HepG2 (cell line): ENCODE measurements around the gene PTGS2. TPM values are rescaled to one million over a fixed set of nuclear protein-coding genes. Genes with fewer than 3 reads are reported as not detected.
"Not testable (repeated sequence)": the region's sequence is repeated elsewhere in the genome, so short reads cannot be mapped to it uniquely, and the experiment has no call there.

Experiments used
- ATAC-seq: fragments of 200-7000 bp; cut with Tn5 transposase; 3 replicates; pipeline ENCODE4 v1.9.1; 2020; ENCODE audit warnings: mild to moderate bottlenecking, moderate library complexity
- BruUV-seq: library from RNA; stranded (reverse); fragments of 400-500 nt; replicated peaks from 2 replicates; lab custom pipeline; 2021; lab: Mats Ljungman, UMichigan
- CTCF ChIA-PET: fragments of 300-600 bp; formaldehyde crosslinking; extraction: SDS; loops from one replicate; lab custom pipeline; 2021; ENCODE audit warnings: low total read pairs, inconsistent platforms, low intra/inter-chr PET ratio; lab: Yijun Ruan, JAX
- POLR2A ChIA-PET: fragments of 350-600 bp; sonication (Branson Sonifier 250); formaldehyde crosslinking; loops from one replicate; lab custom pipeline; 2020; ENCODE audit warnings: antibody characterized with exemption, inconsistent platforms; lab: Yijun Ruan, JAX
- DNase-seq: peaks from one replicate; pipeline ENCODE4 v3.0.0-alpha.2; 2015; ENCODE audit warnings: low spot score
- FAIRE-seq: peaks from 3 replicates; lab custom pipeline; 2011; peaks lifted over from hg19 to GRCh38; lab: Jason Lieb, UNC
- H2AFZ ChIP-seq: one replicate; pipeline ENCODE4 v1.6.1; 2011; ENCODE audit warnings: low read length, inconsistent platforms
- H3K27ac ChIP-seq: fragments of 300-600 bp; 3 replicates; pipeline ENCODE4 v1.8.0; 2011; ENCODE audit warnings: mixed run types, mild to moderate bottlenecking, mixed read lengths, low read length, inconsistent platforms; ENCODE audit not compliant: insufficient read depth; ENCODE audit errors: extremely low read length
- H3K27me3 ChIP-seq, 2 experiments: fragments of 200-600 bp in 1 of 2; 2 replicates in 1 of 2; 3 replicates in 1 of 2; pipeline versions ENCODE4 v1.6.0 to v1.8.0; 2011; ENCODE audit warnings: low read length in 2 of 2, mild to moderate bottlenecking in 2 of 2, moderate library complexity in 2 of 2, inconsistent platforms in 1 of 2; ENCODE audit not compliant: insufficient read depth in 2 of 2, control insufficient read depth in 1 of 2
- H3K36me3 ChIP-seq, 2 experiments: fragments of 200-600 bp in 1 of 2; replicated peaks in 1 of 2; 2 replicates in 1 of 2; 3 replicates in 1 of 2; pipeline versions ENCODE4 v1.5.1 to v1.8.0; 2011; ENCODE audit warnings: low read length in 2 of 2, inconsistent platforms in 1 of 2; ENCODE audit not compliant: insufficient read depth in 2 of 2, control insufficient read depth in 1 of 2
- H3K4me1 ChIP-seq: 2 replicates; pipeline ENCODE4 v1.5.1; 2012; ENCODE audit warnings: low read length, inconsistent platforms; ENCODE audit not compliant: insufficient read depth
- H3K4me2 ChIP-seq: 2 replicates; pipeline ENCODE4 v1.6.0; 2011; ENCODE audit warnings: low read depth, low read length, inconsistent platforms
- H3K4me3 ChIP-seq, 3 experiments: fragments of 200-600 bp in 1 of 3; sonication (generic), shearing (Covaris generic) in 1 of 3; replicated peaks in 1 of 3; 2 replicates each; pipeline ENCODE4 v1.5.1; 2011 to 2016; ENCODE audit warnings: low read length in 3 of 3, inconsistent platforms in 2 of 3, low read depth in 2 of 3, mild to moderate bottlenecking in 2 of 3, control low read depth in 1 of 3, mixed read lengths in 1 of 3; ENCODE audit not compliant: insufficient read depth in 1 of 3
- H3K79me2 ChIP-seq: one replicate; pipeline ENCODE4 v1.6.1; 2011; ENCODE audit warnings: low read length, inconsistent platforms; ENCODE audit not compliant: insufficient read depth
- H3K9ac ChIP-seq: 2 replicates; pipeline ENCODE4 v1.6.0; 2011; ENCODE audit warnings: mild to moderate bottlenecking, low read depth, low read length, inconsistent platforms; ENCODE audit not compliant: insufficient read depth
- H3K9me3 ChIP-seq: 2 replicates; pipeline ENCODE4 v1.5.1; 2012; ENCODE audit warnings: mild to moderate bottlenecking, low read length
- H4K20me1 ChIP-seq: 2 replicates; pipeline ENCODE4 v1.6.0; 2011; ENCODE audit warnings: inconsistent platforms, mild to moderate bottlenecking, low read length, moderate library complexity; ENCODE audit not compliant: insufficient read depth
- ZFP36L1 ChIP-seq: sonication (generic); formaldehyde crosslinking; IDR thresholded peaks from 2 replicates; pipeline ENCODE4 v1.8.0; 2022; ENCODE audit warnings: mild to moderate bottlenecking, missing genetic modification reagents, moderate library complexity
- ZNF558 ChIP-seq: sonication (generic); formaldehyde crosslinking; IDR thresholded peaks from 2 replicates; pipeline ENCODE4 v1.9.0; 2022; ENCODE audit warnings: mild to moderate bottlenecking, missing genetic modification reagents, borderline replicate concordance
- ZNF703 ChIP-seq: sonication (generic); formaldehyde crosslinking; IDR thresholded peaks from 2 replicates; pipeline ENCODE4 v1.5.1; 2020; ENCODE audit warnings: missing genetic modification reagents, mild to moderate bottlenecking, moderate library complexity, borderline replicate concordance
- WGBS: methylation state at CpG from one replicate; pipeline ENCODE4 v1.1.6; 2017; ENCODE audit warnings: low lambda C conversion rate; 5-methylcytosine and 5-hydroxymethylcytosine counted together
- in situ Hi-C: cut with HindIII; loops from 2 replicates; pipeline ENCODE4 v1.10.0; 2017; ENCODE audit warnings: low pct_unique_long_range_greater_than_20kb; ENCODE audit not compliant: extremely low pct_ligation_motif_present
- intact Hi-C: fragments of 100-400 bp; cut with micrococcal nuclease; formaldehyde crosslinking; loops from one replicate; pipeline ENCODE4 v1.10.0; 2022; ENCODE audit not compliant: unreplicated experiment
- polyA plus RNA-seq, 8 experiments: library from polyadenylated mRNA; depleted of rRNA in 3 of 8; stranded (reverse) in 7 of 8; unstranded in 1 of 8; fragments of >200 nt; fragmentation: Illumina TruSeq in 4 of 8; extraction: Trizol in 4 of 8; gene quantifications; 2 replicates each; pipeline versions ENCODE4 v1.2.1 to v1.2.3, GENCODE V29; 2011 to 2016; ENCODE audit warnings: low read depth in 4 of 8, missing spikeins in 1 of 8, mixed read lengths in 1 of 8; ENCODE audit not compliant: insufficient read depth in 1 of 8
- total RNA-seq, 5 experiments: library from RNA; depleted of rRNA; stranded (reverse); fragments of >200 nt; fragmentation: Illumina TruSeq; extraction: Trizol; gene quantifications; 2 replicates each; pipeline ENCODE4 v1.2.3, GENCODE V29; 2016; ENCODE audit warnings: low read depth in 1 of 5
- TF ChIP-seq, protein P1 (sequence below): sonication (generic); formaldehyde crosslinking; IDR thresholded peaks from 2 replicates; pipeline ENCODE4 v1.4.0; 2020; ENCODE audit warnings: missing genetic modification reagents, borderline replicate concordance
- TF ChIP-seq, protein P2 (sequence below): sonication (generic); formaldehyde crosslinking; IDR thresholded peaks from 2 replicates; pipeline ENCODE4 v1.8.0; 2022; ENCODE audit warnings: missing genetic modification reagents, low read depth, mild to moderate bottlenecking, borderline replicate concordance
- TF ChIP-seq, protein P3 (sequence below): sonication (generic); formaldehyde crosslinking; IDR thresholded peaks from 2 replicates; pipeline ENCODE4 v1.5.0; 2020; ENCODE audit warnings: missing genetic modification reagents

Gene PTGS2
- total and polyA plus RNA-seq, 2 of the 13 experiments (the other 11 are each of a cell fraction or from before 2014, with no cell fraction given), result not detected

DNA sequence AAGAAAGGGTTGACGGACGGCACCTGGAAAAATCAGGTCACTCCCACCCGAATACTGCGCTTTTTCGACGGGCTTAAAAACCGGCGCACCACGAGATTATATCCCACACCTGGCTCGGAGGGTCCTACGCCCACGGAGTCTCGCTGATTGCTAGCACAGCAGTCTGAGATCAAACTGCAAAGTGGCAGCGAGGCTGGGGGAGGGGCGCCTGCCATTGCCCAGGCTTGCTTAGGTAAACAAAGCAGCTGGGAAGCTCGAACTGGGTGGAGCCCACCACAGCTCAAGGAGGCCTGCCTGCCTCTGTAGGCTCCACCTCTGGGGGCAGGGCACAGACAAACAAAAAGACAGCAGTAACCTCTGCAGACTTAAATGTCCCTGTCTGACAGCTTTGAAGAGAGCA, 42.7 kb downstream of the PTGS2 start:
- H3K4me1 ChIP-seq, FAIRE-seq, H3K4me2 ChIP-seq, H3K27me3 ChIP-seq, ATAC-seq, H3K36me3 ChIP-seq, H3K9ac ChIP-seq, H3K4me3 ChIP-seq, DNase-seq, intact Hi-C loops, H4K20me1 ChIP-seq, H3K79me2 ChIP-seq, H2AFZ ChIP-seq, BruUV-seq, POLR2A ChIA-PET, CTCF ChIA-PET, H3K27ac ChIP-seq, in situ Hi-C loops, H3K9me3 ChIP-seq: not testable (repeated sequence)
- 50% methylated on average over 15 of the region's 16 CpGs for WGBS
- TF ChIP-seq, protein P1, sequence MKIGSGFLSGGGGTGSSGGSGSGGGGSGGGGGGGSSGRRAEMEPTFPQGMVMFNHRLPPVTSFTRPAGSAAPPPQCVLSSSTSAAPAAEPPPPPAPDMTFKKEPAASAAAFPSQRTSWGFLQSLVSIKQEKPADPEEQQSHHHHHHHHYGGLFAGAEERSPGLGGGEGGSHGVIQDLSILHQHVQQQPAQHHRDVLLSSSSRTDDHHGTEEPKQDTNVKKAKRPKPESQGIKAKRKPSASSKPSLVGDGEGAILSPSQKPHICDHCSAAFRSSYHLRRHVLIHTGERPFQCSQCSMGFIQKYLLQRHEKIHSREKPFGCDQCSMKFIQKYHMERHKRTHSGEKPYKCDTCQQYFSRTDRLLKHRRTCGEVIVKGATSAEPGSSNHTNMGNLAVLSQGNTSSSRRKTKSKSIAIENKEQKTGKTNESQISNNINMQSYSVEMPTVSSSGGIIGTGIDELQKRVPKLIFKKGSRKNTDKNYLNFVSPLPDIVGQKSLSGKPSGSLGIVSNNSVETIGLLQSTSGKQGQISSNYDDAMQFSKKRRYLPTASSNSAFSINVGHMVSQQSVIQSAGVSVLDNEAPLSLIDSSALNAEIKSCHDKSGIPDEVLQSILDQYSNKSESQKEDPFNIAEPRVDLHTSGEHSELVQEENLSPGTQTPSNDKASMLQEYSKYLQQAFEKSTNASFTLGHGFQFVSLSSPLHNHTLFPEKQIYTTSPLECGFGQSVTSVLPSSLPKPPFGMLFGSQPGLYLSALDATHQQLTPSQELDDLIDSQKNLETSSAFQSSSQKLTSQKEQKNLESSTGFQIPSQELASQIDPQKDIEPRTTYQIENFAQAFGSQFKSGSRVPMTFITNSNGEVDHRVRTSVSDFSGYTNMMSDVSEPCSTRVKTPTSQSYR, result peak; percentile 63; the same call in 1 of the 2 replicates

DNA sequence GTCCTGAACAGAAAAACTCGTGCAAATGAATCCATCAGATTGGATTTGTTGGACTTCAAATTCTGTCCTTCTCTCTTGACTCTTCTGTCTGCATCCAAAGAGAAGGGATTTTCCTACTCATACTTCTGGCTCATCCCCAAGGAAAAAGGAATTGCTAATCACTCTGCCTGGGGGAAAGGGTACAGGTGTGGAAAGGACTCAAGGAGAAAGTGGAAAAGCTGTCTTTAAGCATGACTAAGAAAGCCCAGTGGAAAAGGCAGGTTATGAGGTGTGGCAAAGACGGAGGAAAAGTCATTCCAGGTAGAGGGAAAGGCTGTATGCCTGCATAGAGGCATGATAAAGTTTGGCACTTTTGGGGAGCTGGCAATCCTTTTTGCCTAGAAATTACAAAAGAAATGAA, 43.4 kb downstream of the PTGS2 start:
- H3K4me3 ChIP-seq, result no peak overlapping the region
- H3K27me3 ChIP-seq, result no peaks in the 10 kb centered on the region
- H3K9me3 ChIP-seq, result no peaks in the 10 kb centered on the region
- no TSS peak for BruUV-seq
- H3K27ac ChIP-seq, result no peak overlapping the region
- no peaks in the 10 kb centered on the region for H3K79me2 ChIP-seq
- H3K36me3 ChIP-seq, result no peaks in the 10 kb centered on the region
- no peak overlapping the region for H2AFZ ChIP-seq
- no peaks in the 10 kb centered on the region for H4K20me1 ChIP-seq
- FAIRE-seq (no peak), ATAC-seq (no peak), DNase-seq (no peak)
- in situ Hi-C loops, result no loop called here
- no peak overlapping the region for H3K4me2 ChIP-seq
- 39% methylated on average over 2 of the region's 2 CpGs for WGBS
- no peak overlapping the region for H3K9ac ChIP-seq
- no peaks in the 10 kb centered on the region for H3K4me1 ChIP-seq
- ChIA-PET CTCF (no interaction called here), POLR2A (no interaction called here)
- intact Hi-C loops, result no loop called here
- TF ChIP-seq ZFP36L1 (CRISPR knock-in tag), result no peak
- TF ChIP-seq ZNF703 (CRISPR knock-in tag), result no peak
- TF ChIP-seq, protein P2, sequence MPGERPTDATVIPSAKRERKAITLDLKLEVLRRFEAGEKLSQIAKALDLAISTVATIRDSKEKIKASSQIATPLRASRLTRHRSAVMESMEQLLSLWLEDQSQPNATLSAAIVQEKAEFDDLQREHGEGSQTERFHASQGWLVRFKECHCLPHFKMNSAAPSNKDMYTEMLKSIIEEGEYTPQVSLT (CRISPR knock-in tag), result no peak
- TF ChIP-seq, protein P3, sequence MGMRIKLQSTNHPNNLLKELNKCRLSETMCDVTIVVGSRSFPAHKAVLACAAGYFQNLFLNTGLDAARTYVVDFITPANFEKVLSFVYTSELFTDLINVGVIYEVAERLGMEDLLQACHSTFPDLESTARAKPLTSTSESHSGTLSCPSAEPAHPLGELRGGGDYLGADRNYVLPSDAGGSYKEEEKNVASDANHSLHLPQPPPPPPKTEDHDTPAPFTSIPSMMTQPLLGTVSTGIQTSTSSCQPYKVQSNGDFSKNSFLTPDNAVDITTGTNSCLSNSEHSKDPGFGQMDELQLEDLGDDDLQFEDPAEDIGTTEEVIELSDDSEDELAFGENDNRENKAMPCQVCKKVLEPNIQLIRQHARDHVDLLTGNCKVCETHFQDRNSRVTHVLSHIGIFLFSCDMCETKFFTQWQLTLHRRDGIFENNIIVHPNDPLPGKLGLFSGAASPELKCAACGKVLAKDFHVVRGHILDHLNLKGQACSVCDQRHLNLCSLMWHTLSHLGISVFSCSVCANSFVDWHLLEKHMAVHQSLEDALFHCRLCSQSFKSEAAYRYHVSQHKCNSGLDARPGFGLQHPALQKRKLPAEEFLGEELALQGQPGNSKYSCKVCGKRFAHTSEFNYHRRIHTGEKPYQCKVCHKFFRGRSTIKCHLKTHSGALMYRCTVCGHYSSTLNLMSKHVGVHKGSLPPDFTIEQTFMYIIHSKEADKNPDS (CRISPR knock-in tag), result no peak
- TF ChIP-seq ZNF558 (CRISPR knock-in tag), result no peak
